OCI-LY1 (cell line): ENCODE measurements around the gene COLGALT1.

Experiments
- CTCF ChIP-seq: fragments of 200-600 bp; sonication (generic), shearing (Covaris generic); IDR thresholded peaks from 2 replicates; pipeline ENCODE4 v1.5.1; 2017; ENCODE audit warnings: mild to moderate bottlenecking, antibody characterized with exemption, low read length, moderate library complexity, mixed read lengths
- EZH2 ChIP-seq: fragments of 200-600 bp; sonication (generic), shearing (Covaris generic); IDR thresholded peaks from 2 replicates; pipeline ENCODE4 v1.8.0; 2017; ENCODE audit warnings: borderline replicate concordance, mixed run types, mild to moderate bottlenecking, antibody characterized with exemption, low read length, moderate library complexity, mixed read lengths

- TF ChIP-seq CTCF (no peak), EZH2 (no peak)
These were observed 24.9 kb upstream of the COLGALT1 start for GRCh38 chr19:17530586-17530985.
